B cell (primary cell): ENCODE results near the gene IRAK1. TPM values are rescaled to one million over a fixed set of nuclear protein-coding genes. Genes with fewer than 3 reads are reported as not detected.
A peak's percentile ranks its signal among the peaks of the same experiment; 100 is the strongest.

Source experiments
- ATAC-seq: fragments of 200-7000 bp; cut with Tn5 transposase; one replicate; pipeline ENCODE4 v1.10.0; 2021; ENCODE audit warnings: low read depth, mild to moderate bottlenecking, moderate number of reproducible peaks, moderate library complexity
- CTCF ChIA-PET: fragments of 350-600 bp; sonication (Branson Sonifier 250); formaldehyde crosslinking; loops from one replicate; lab custom pipeline; 2021; ENCODE audit warnings: antibody characterized with exemption, inconsistent platforms; lab: Charles Lee
- POLR2A ChIA-PET: fragments of 350-600 bp; sonication (Branson Sonifier 250); formaldehyde crosslinking; loops from one replicate; lab custom pipeline; 2021; ENCODE audit warnings: antibody characterized with exemption; lab: Charles Lee
- DNase-seq: peaks from one replicate; pipeline ENCODE4 v3.0.0; 2013
- H2AFZ ChIP-seq: 2 replicates; pipeline ENCODE4 v1.6.1; 2012; ENCODE audit warnings: mild to moderate bottlenecking, low read depth, low read length; ENCODE audit not compliant: insufficient read depth, poor library complexity, severe bottlenecking
- H3K27ac ChIP-seq, 2 donors: 1 replicate in 1 of 2; 2 replicates in 1 of 2; pipeline ENCODE4 v1.5.1; 2012 to 2013; ENCODE audit warnings: low read length in 2 of 2, mild to moderate bottlenecking in 2 of 2, moderate library complexity in 1 of 2
- H3K27me3 ChIP-seq, 4 experiments: fragments of 200-600 bp in 1 of 4; sonication (generic) in 1 of 4; replicated peaks in 1 of 4; 1 replicate in 2 of 4; 2 replicates in 2 of 4; pipeline versions ENCODE4 v1.6.1 to v1.7.0; 2013 to 2016; ENCODE audit warnings: low read length in 3 of 4, mild to moderate bottlenecking in 2 of 4, mixed read lengths in 1 of 4, moderate library complexity in 1 of 4; ENCODE audit not compliant: insufficient read depth in 4 of 4, control insufficient read depth in 3 of 4; ENCODE audit errors: control extremely low read depth in 1 of 4
- H3K36me3 ChIP-seq, 2 experiments: replicated peaks in 1 of 2; 1 replicate in 1 of 2; 2 replicates in 1 of 2; pipeline versions ENCODE4 v1.6.1 to v1.7.1; 2013; ENCODE audit warnings: low read length in 1 of 2; ENCODE audit not compliant: insufficient read depth in 2 of 2, control insufficient read depth in 1 of 2; ENCODE audit errors: control extremely low read depth in 1 of 2, extremely low read depth in 1 of 2
- H3K4me1 ChIP-seq, 2 donors: fragments of 200-600 bp in 1 of 2; sonication (generic) in 1 of 2; 1 replicate in 1 of 2; 2 replicates in 1 of 2; pipeline versions ENCODE4 v1.5.1 to v1.6.1; 2013 to 2017; ENCODE audit warnings: low read length in 2 of 2; ENCODE audit not compliant: control insufficient read depth in 2 of 2, insufficient read depth in 2 of 2
- H3K4me2 ChIP-seq: replicated peaks from 2 replicates; pipeline ENCODE3; 2012; ENCODE audit warnings: mild to moderate bottlenecking, low read depth, low read length; ENCODE audit not compliant: poor library complexity, severe bottlenecking
- H3K4me3 ChIP-seq, 5 experiments: fragments of 200-600 bp in 1 of 5; sonication (generic) in 1 of 5; 1 replicate in 3 of 5; 2 replicates in 2 of 5; pipeline versions ENCODE4 v1.5.1 to v1.7.0; 2011 to 2016; ENCODE audit warnings: low read length in 4 of 5, mild to moderate bottlenecking in 4 of 5, low read depth in 2 of 5, control low read depth in 1 of 5, moderate library complexity in 1 of 5; ENCODE audit not compliant: insufficient read depth in 1 of 5; ENCODE audit errors: control extremely low read depth in 1 of 5, extremely low read depth in 1 of 5
- H3K79me2 ChIP-seq: fragments of 200-600 bp; sonication (generic); one replicate; pipeline ENCODE4 v1.6.0; 2016; ENCODE audit warnings: low read length; ENCODE audit not compliant: control insufficient read depth, insufficient read depth
- H3K9ac ChIP-seq: fragments of 200-600 bp; sonication (generic); 2 replicates; pipeline ENCODE4 v1.6.1; 2017; ENCODE audit warnings: mild to moderate bottlenecking, low read length, moderate library complexity
- H3K9me3 ChIP-seq, 3 donors: one replicate each; pipeline versions ENCODE4 v1.6.1 to v1.7.1; 2013; ENCODE audit warnings: low read length in 2 of 3; ENCODE audit not compliant: control insufficient read depth in 2 of 3, insufficient read depth in 1 of 3; ENCODE audit errors: control extremely low read depth in 1 of 3
- H4K20me1 ChIP-seq: 2 replicates; pipeline ENCODE4 v1.6.0; 2012; ENCODE audit warnings: mild to moderate bottlenecking, low read length; ENCODE audit not compliant: insufficient read depth, control insufficient read depth, poor library complexity, severe bottlenecking
- H3K27ac Mint-ChIP-seq: one replicate; pipeline ENCODE4 v1.8.0; 2021; ENCODE audit warnings: mixed read lengths
- H3K27me3 Mint-ChIP-seq: one replicate; pipeline ENCODE4 v1.8.0; 2021; ENCODE audit warnings: mixed read lengths
- H3K4me1 Mint-ChIP-seq: one replicate; pipeline ENCODE4 v1.8.0; 2021; ENCODE audit warnings: mixed read lengths
- H3K4me3 Mint-ChIP-seq: one replicate; pipeline ENCODE4 v1.8.0; 2021; ENCODE audit warnings: mixed read lengths
- H3K9me3 Mint-ChIP-seq: one replicate; pipeline ENCODE4 v1.8.0; 2022; ENCODE audit warnings: mixed read lengths; ENCODE audit not compliant: insufficient read depth
- EZH2 ChIP-seq: IDR thresholded peaks from 2 replicates; pipeline ENCODE4 v1.6.1; 2012; ENCODE audit warnings: borderline replicate concordance, low read depth, mild to moderate bottlenecking, moderate library complexity, low read length; ENCODE audit not compliant: insufficient read depth, poor library complexity, severe bottlenecking
- WGBS: methylation state at CpG from one replicate; pipeline ENCODE4 v1.1.5; 2013; ENCODE audit warnings: missing lambda C conversion rate; ENCODE audit not compliant: insufficient coverage; 5-methylcytosine and 5-hydroxymethylcytosine counted together
- intact Hi-C: fragments of 100-400 bp; cut with micrococcal nuclease; formaldehyde crosslinking; loops from one replicate; pipeline ENCODE4 v1.10.0; 2022
- polyA plus RNA-seq: library from polyadenylated mRNA; depleted of rRNA; stranded (reverse); fragments of >200 nt; gene quantifications from 2 replicates; pipeline ENCODE4 v1.2.3, GENCODE V29; 2012
- total RNA-seq, 2 donors: library from RNA; stranded (reverse); fragments of 120-200 nt in 1 of 2; gene quantifications; 1 replicate in 1 of 2; 2 replicates in 1 of 2; pipeline versions ENCODE4 v1.2.3 to v1.2.4, GENCODE V29; 2013 to 2022
- TF ChIP-seq, protein P1 (sequence below): fragments of 200-600 bp; IDR thresholded peaks from one replicate; pipeline ENCODE4 v1.8.0; 2022; ENCODE audit warnings: antibody characterized with exemption, mild to moderate bottlenecking

IRAK1 gene
- total and polyA plus RNA-seq, 2 donors (not counting 1 experiment from before 2014, with no cell fraction given), result 112 to 118 TPM

GRCh38 chrX:154013614-154014360 is 5.9 kb downstream of the IRAK1 start:
- intact Hi-C loops, result no loop called here

More at GRCh38 chrX:154013614-154014360, 5.9 kb downstream of the IRAK1 start:
- DNase-seq (peak; percentile 68), ATAC-seq (peak; percentile 76)
- CTCF ChIA-PET, result interaction anchor here (0.7 to 2.9 kb wide), 17 partner anchors 9 to 518 kb away, joined by 3 to 21 read pairs (median 5); no protein-coding TSS in a partner anchor
- H3K27me3 ChIP-seq, result no peaks in the 10 kb centered on the region
- H3K9ac ChIP-seq, result no peak overlapping the region
- H4K20me1 ChIP-seq, result no peaks in the 10 kb centered on the region
- Mint-ChIP-seq H3K4me1 (peaks cover 16% of the 10 kb centered on the region), H3K9me3 (no peaks in the 10 kb centered on the region), H3K4me3 (no peak overlapping the region), H3K27me3 (no peaks in the 10 kb centered on the region), H3K27ac (peak overlapping the region; percentile 32)
- H3K4me1 ChIP-seq, result peaks cover 2 to 26% of the 10 kb centered on the region in 2 donors
- 55% methylated on average over 11 of the region's 20 CpGs for WGBS
- H3K27ac ChIP-seq, result no peak overlapping the region
- no peak overlapping the region for H2AFZ ChIP-seq
- H3K4me2 ChIP-seq, result no peak overlapping the region
- H3K79me2 ChIP-seq, result peaks cover 19% of the 10 kb centered on the region
- H3K36me3 ChIP-seq, result peaks cover 0 to 53% of the 10 kb centered on the region in 2 experiments
- no peak overlapping the region for H3K4me3 ChIP-seq
- H3K9me3 ChIP-seq, result no peaks in the 10 kb centered on the region
- POLR2A ChIA-PET, result interaction anchor here (0.6 to 1.4 kb wide), 4 partner anchors 23 to 528 kb away, joined by 4 to 8 read pairs (median 4); partner anchors contain the start of gene ARHGAP4
- TF ChIP-seq EZH2, result no peak
- TF ChIP-seq, protein P1, sequence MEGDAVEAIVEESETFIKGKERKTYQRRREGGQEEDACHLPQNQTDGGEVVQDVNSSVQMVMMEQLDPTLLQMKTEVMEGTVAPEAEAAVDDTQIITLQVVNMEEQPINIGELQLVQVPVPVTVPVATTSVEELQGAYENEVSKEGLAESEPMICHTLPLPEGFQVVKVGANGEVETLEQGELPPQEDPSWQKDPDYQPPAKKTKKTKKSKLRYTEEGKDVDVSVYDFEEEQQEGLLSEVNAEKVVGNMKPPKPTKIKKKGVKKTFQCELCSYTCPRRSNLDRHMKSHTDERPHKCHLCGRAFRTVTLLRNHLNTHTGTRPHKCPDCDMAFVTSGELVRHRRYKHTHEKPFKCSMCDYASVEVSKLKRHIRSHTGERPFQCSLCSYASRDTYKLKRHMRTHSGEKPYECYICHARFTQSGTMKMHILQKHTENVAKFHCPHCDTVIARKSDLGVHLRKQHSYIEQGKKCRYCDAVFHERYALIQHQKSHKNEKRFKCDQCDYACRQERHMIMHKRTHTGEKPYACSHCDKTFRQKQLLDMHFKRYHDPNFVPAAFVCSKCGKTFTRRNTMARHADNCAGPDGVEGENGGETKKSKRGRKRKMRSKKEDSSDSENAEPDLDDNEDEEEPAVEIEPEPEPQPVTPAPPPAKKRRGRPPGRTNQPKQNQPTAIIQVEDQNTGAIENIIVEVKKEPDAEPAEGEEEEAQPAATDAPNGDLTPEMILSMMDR, result peak; percentile 81
